ENCODE results near the gene HACD3. TPM values are rescaled to one million over a fixed set of nuclear protein-coding genes. Genes with fewer than 3 reads are reported as not detected.

The HACD3 gene
- total RNA-seq, 4 donors from 2014 or later: 21.8 to 39.6 (median 31.5) TPM

- TF ChIP-seq CTCF (IDR thresholded peaks at IDR 0.05; ENCODE audit: low read depth): no peak
These were observed 13.0 kb upstream of the HACD3 start, which contains the start of gene DPP8 for GRCh38 chr15:65516997-65517865. DPP8 (minus strand) TSS chr15:65517689; CDS start chr15:65512553, 5,136 bp downstream.

DNA sequence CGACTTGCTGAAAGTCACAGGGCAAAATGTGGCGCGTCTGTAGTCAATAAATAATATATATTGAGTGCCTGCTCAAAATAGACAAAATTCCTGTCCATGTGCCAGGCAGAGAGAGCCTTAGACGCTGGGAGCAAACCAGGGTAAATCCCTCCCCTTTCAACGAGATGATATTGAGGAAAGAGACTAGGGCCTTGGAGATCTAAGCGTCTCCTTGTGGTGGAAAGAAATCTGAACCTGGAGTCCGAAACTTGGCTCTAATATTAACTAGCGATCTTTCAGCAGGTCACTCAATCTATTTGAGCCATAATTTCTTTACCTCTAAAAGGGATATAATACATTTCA, 12.4 kb upstream of the HACD3 start:
- no peak for TF ChIP-seq CTCF (IDR thresholded peaks at IDR 0.05; ENCODE audit: low read depth)

GRCh38 chr15:65518633-65519285, 11.5 kb upstream of the HACD3 start:
- TF ChIP-seq CTCF (IDR thresholded peaks at IDR 0.05; ENCODE audit: low read depth): no peak

DNA sequence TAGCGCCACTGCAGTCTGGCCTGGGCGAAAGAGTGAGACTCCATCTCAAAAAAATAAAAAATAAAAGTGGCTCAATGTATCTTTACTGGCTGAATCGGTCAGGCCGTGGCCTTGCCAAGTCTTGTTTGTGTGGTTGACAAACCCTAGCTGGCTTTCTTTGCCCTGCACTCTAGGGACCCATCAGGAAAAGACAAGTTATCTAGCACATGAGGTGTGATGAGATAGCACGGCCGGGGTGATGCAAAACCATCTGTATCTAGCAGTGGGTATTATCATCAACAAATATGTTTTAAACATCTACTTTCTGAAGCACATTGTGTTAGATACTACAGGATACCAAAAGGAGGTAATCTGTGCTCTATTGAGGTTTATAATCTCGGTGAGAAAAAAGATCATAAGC, 8.9 kb upstream of the HACD3 start:
- no peak for TF ChIP-seq CTCF (IDR thresholded peaks at IDR 0.05; ENCODE audit: low read depth)

- no peak for TF ChIP-seq CTCF (IDR thresholded peaks at IDR 0.05; ENCODE audit: low read depth)
These were observed 6.0 kb upstream of the HACD3 start for GRCh38 chr15:65524226-65524625.

- TF ChIP-seq CTCF (IDR thresholded peaks at IDR 0.05; ENCODE audit: low read depth): no peak
These were observed 4.6 kb upstream of the HACD3 start for GRCh38 chr15:65525622-65526021.

DNA sequence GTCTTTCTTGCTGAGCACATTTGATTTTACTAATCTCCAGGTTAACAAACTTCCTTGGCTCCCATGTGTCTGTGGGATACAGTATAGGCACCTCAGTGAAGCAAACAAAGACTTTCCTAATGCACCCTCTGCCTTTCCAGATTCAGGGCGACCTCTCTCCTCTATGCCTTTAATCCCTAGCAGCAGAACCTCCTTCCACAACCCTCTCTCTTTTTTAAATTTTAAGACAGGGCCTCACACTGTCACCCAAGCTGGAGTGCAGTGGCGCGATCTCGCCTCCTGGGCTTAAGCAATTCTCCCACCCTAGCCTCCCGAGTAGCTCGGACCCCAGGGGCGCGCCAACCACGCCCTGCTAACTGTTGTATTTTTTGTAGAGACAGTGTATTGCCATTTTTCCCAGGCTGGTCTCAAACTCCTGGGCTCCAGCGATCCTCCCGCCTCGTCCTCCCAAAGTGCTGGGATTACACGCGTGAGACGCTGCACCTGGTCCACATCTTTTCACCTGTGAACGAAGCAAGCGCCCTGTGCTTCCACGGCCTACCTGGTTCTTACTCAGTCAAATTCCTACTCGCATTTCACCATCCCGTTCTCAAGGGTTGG, 1.7 kb upstream of the HACD3 start:
- TF ChIP-seq CTCF (IDR thresholded peaks at IDR 0.05; ENCODE audit: low read depth): no peak

Data from subcutaneous adipose tissue (tissue), 4 donors.